AG04449 (cell line): Measurements from ENCODE around the gene CCR1.

Source experiments
- CTCF ChIA-PET: fragments of 350-600 bp; formaldehyde crosslinking; extraction: SDS; loops from one replicate; lab custom pipeline; 2021; ENCODE audit warnings: antibody characterized with exemption; lab: Yijun Ruan, JAX
- POLR2A ChIA-PET: fragments of 400-600, 350-600 bp; formaldehyde crosslinking; extraction: SDS; loops from one replicate; lab custom pipeline; 2020; ENCODE audit warnings: antibody characterized with exemption, inconsistent platforms; lab: Yijun Ruan, JAX
- DNase-seq: peaks from one replicate; pipeline ENCODE4 v3.0.0-alpha.2; 2010; ENCODE audit warnings: low read depth, low spot score
- H3K4me3 ChIP-seq: 2 replicates; pipeline ENCODE4 v1.5.1; 2011; ENCODE audit warnings: low read depth, mild to moderate bottlenecking, control low read depth, low read length
- CTCF ChIP-seq: IDR thresholded peaks from one replicate; pipeline ENCODE4 v1.5.1; 2011; ENCODE audit warnings: mild to moderate bottlenecking, moderate library complexity, low read length, control low read depth, inconsistent platforms; ENCODE audit not compliant: insufficient read depth; ENCODE audit errors: missing control alignments

CCR1 gene

GRCh38 chr3:46196261-46196957, 11.7 kb downstream of the CCR1 start:
- POLR2A ChIA-PET: no interaction called here
- no peak for DNase-seq
- no peak overlapping the region for H3K4me3 ChIP-seq
- CTCF ChIA-PET: no interaction called here
- no peak for TF ChIP-seq CTCF

DNA sequence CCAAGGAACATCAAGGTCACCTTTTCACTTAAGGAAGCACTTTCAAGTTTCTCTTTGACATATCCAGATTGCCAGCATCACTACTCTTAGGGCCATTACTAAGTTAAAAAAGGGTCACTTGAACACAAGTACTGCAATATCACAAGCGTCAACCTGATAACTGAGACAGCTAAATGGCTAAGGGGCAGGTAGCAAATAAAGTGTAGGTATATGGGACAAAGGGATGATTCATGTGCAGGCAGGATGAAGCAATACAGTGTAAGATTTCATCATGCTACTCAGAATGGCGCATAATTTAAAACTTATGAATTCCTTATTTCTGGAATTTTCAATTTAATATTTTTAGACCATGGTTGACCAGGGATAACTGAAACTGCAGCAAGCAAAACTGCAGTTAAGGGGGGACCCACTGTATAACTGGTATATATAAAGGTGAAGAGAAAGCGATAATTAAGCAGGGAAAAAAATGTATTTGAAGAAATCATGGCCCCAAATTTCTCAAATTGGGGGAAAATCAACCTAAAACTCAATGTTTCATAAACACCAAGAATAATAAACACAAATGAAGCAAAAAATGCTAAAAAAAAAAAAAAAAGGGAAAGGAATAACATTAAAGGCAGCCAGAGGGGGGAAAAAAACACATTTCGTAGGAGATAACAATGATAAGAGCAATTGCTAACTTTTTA, 13.1 kb downstream of the CCR1 start:
- CTCF ChIA-PET: no interaction called here
- TF ChIP-seq CTCF: no peak
- no peak for DNase-seq
- POLR2A ChIA-PET: no interaction called here
- no peak overlapping the region for H3K4me3 ChIP-seq

DNA sequence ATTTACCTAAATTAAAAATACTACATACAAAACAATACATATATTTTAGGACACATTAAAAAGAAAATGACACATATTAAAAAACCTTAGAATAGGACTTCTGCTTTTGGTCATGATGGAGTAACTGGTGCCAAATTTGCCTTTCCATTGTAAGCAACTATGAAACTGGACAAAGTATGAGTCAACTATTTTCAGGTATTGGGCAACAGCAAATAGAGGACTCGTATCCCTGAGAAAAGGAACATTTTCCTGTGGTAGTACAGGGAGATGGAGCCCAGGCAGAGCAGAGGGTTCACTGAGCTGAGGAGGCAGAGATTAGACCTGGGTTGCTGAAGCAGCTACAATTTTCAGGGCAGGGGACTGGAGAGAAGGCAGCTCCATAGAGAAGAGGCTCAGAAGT, 14.7 kb downstream of the CCR1 start:
- POLR2A ChIA-PET: no interaction called here
- H3K4me3 ChIP-seq: no peak overlapping the region
- CTCF ChIA-PET: no interaction called here
- TF ChIP-seq CTCF: no peak
- DNase-seq: no peak

DNA sequence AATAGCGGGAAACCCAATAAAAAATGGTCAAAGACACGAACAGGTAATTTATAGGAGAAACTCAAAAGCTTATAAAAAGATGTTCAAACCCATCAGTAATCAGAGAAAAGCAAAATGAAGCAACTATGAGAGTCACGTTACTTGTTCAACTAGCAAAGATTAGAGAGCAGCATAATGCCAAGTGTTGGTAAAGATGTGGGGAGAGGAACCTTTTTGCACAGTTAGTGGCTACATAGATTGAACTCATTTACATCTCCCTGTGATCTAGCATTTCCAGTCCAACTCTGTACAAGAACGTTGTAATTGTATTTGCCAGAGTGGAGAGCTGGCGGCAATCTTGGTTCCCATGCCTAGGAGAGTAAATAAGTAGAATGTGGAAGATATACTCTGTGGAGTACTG, 15.2 kb downstream of the CCR1 start:
- no peak overlapping the region for H3K4me3 ChIP-seq
- no peak for DNase-seq
- ChIA-PET POLR2A (no interaction called here), CTCF (no interaction called here)
- no peak for TF ChIP-seq CTCF

GRCh38 chr3:46191730-46192129, 16.4 kb downstream of the CCR1 start:
- no peak overlapping the region for H3K4me3 ChIP-seq
- DNase-seq: no peak
- CTCF ChIA-PET: no interaction called here
- no peak for TF ChIP-seq CTCF
- POLR2A ChIA-PET: no interaction called here

- H3K4me3 ChIP-seq: no peak overlapping the region
- ChIA-PET POLR2A (no interaction called here), CTCF (no interaction called here)
- TF ChIP-seq CTCF: no peak
- no peak for DNase-seq
Measured at GRCh38 chr3:46188708-46189107, 19.4 kb downstream of the CCR1 start.
